ENCODE results near the gene IFI16.
"Not testable (repeated sequence)": the region's sequence is repeated elsewhere in the genome, so short reads cannot be mapped to it uniquely, and the experiment has no call there.

IFI16 gene

DNA sequence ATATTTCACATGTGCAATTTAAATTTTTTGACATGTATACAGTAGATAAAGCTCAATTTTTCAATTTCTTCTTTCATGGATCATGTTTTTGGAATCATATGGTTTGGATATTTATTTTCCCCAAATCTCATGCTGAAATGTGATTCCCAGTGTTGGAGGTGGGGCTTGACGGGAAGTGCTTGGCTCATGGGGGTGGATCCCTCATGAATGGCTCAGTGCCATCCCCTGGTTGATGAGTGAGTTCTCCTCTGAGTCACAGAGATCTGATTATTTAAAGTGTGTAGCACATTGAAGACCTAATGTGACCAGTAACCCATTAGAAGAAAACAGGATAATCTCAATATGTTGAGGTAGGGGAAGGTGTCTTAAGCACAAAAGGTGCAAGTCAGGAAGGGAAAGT lies 9.1 kb upstream of the IFI16 start:
- Histone ChIP-seq H3K9me2 (replicated peaks; ENCODE audit: insufficient read depth, low read length) (no peaks in the 10 kb centered on the region), H3K79me2 (ENCODE audit: low read length) (no peaks in the 10 kb centered on the region), H3K4me1 (ENCODE audit: low read length) (peaks cover 23% of the 10 kb centered on the region), H3K9me3 (replicated peaks; ENCODE audit: insufficient read depth, low read length) (no peaks in the 10 kb centered on the region), H4K20me1 (ENCODE audit: insufficient read depth, low read length) (no peaks in the 10 kb centered on the region), H3F3A (ENCODE audit: insufficient read depth, low read length) (peaks cover 24% of the 10 kb centered on the region), H3K4me3 (ENCODE audit: low read length) (no peak overlapping the region), H3K9ac (ENCODE audit: low read length) (no peak overlapping the region), H3K27ac (ENCODE audit: low read length) (no peak overlapping the region), H3K27me3 (replicated peaks; ENCODE audit: insufficient read depth, low read length) (no peaks in the 10 kb centered on the region), H3K36me3 (replicated peaks; ENCODE audit: insufficient read depth, low read length) (no peaks in the 10 kb centered on the region), H3K4me2 (ENCODE audit: low read depth, low read length) (no peak overlapping the region), H2AFZ (ENCODE audit: low read length) (no peak overlapping the region)
- no peak for DNase-seq
- TF ChIP-seq EZH2 (optimal IDR thresholded peaks at IDR 0.05; ENCODE audit: low read depth, low read length) (no peak), EZH2phosphoT487 (IDR thresholded peaks at IDR 0.05; ENCODE audit: low read length) (no peak)
- TF ChIP-seq, protein P1, sequence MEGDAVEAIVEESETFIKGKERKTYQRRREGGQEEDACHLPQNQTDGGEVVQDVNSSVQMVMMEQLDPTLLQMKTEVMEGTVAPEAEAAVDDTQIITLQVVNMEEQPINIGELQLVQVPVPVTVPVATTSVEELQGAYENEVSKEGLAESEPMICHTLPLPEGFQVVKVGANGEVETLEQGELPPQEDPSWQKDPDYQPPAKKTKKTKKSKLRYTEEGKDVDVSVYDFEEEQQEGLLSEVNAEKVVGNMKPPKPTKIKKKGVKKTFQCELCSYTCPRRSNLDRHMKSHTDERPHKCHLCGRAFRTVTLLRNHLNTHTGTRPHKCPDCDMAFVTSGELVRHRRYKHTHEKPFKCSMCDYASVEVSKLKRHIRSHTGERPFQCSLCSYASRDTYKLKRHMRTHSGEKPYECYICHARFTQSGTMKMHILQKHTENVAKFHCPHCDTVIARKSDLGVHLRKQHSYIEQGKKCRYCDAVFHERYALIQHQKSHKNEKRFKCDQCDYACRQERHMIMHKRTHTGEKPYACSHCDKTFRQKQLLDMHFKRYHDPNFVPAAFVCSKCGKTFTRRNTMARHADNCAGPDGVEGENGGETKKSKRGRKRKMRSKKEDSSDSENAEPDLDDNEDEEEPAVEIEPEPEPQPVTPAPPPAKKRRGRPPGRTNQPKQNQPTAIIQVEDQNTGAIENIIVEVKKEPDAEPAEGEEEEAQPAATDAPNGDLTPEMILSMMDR (IDR thresholded peaks at IDR 0.05; ENCODE audit: low read length), result no peak

GRCh38 chr1:159005161-159005560 lies 4.5 kb upstream of the IFI16 start:
- Histone ChIP-seq H2AFZ (ENCODE audit: low read length) (no peak overlapping the region), H3K27ac (ENCODE audit: low read length) (no peak overlapping the region), H3K4me2 (ENCODE audit: low read depth, low read length) (no peak overlapping the region), H3K4me1 (ENCODE audit: low read length) (peaks cover 13% of the 10 kb centered on the region), H4K20me1 (ENCODE audit: insufficient read depth, low read length) (no peaks in the 10 kb centered on the region), H3K27me3 (replicated peaks; ENCODE audit: insufficient read depth, low read length) (no peaks in the 10 kb centered on the region), H3K9me2 (replicated peaks; ENCODE audit: insufficient read depth, low read length) (no peaks in the 10 kb centered on the region), H3K9me3 (replicated peaks; ENCODE audit: insufficient read depth, low read length) (no peaks in the 10 kb centered on the region), H3K9ac (ENCODE audit: low read length) (no peak overlapping the region), H3F3A (ENCODE audit: insufficient read depth, low read length) (peaks cover 5% of the 10 kb centered on the region), H3K36me3 (replicated peaks; ENCODE audit: insufficient read depth, low read length) (no peaks in the 10 kb centered on the region), H3K4me3 (ENCODE audit: low read length) (no peak overlapping the region), H3K79me2 (ENCODE audit: low read length) (peaks cover 4% of the 10 kb centered on the region)
- no peak for DNase-seq
- no peak for TF ChIP-seq EZH2phosphoT487 (IDR thresholded peaks at IDR 0.05; ENCODE audit: low read length)
- TF ChIP-seq, protein P1 (IDR thresholded peaks at IDR 0.05; ENCODE audit: low read length), result no peak
- no peak for TF ChIP-seq EZH2 (optimal IDR thresholded peaks at IDR 0.05; ENCODE audit: low read depth, low read length)

GRCh38 chr1:159005676-159006075 lies 4.0 kb upstream of the IFI16 start:
- no peak for DNase-seq
- Histone ChIP-seq H3K9ac (ENCODE audit: low read length) (no peak overlapping the region), H3F3A (ENCODE audit: insufficient read depth, low read length) (peaks cover 10% of the 10 kb centered on the region), H3K9me3 (replicated peaks; ENCODE audit: insufficient read depth, low read length) (no peaks in the 10 kb centered on the region), H3K36me3 (replicated peaks; ENCODE audit: insufficient read depth, low read length) (no peaks in the 10 kb centered on the region), H3K9me2 (replicated peaks; ENCODE audit: insufficient read depth, low read length) (no peaks in the 10 kb centered on the region), H3K79me2 (ENCODE audit: low read length) (peaks cover 10% of the 10 kb centered on the region), H2AFZ (ENCODE audit: low read length) (no peak overlapping the region), H4K20me1 (ENCODE audit: insufficient read depth, low read length) (no peaks in the 10 kb centered on the region), H3K4me2 (ENCODE audit: low read depth, low read length) (no peak overlapping the region), H3K27me3 (replicated peaks; ENCODE audit: insufficient read depth, low read length) (no peaks in the 10 kb centered on the region), H3K4me3 (ENCODE audit: low read length) (no peak overlapping the region), H3K27ac (ENCODE audit: low read length) (no peak overlapping the region), H3K4me1 (ENCODE audit: low read length) (peaks cover 13% of the 10 kb centered on the region)
- TF ChIP-seq EZH2phosphoT487 (IDR thresholded peaks at IDR 0.05; ENCODE audit: low read length), result no peak
- TF ChIP-seq, protein P1 (IDR thresholded peaks at IDR 0.05; ENCODE audit: low read length), result no peak
- TF ChIP-seq EZH2 (optimal IDR thresholded peaks at IDR 0.05; ENCODE audit: low read depth, low read length), result no peak

GRCh38 chr1:159006210-159006807 lies 3.4 kb upstream of the IFI16 start:
- not testable (repeated sequence) for H3K4me2 ChIP-seq (ENCODE audit: low read depth, low read length); H4K20me1 ChIP-seq (ENCODE audit: insufficient read depth, low read length); H3K9me2 ChIP-seq (replicated peaks; ENCODE audit: insufficient read depth, low read length); H3K27me3 ChIP-seq (replicated peaks; ENCODE audit: insufficient read depth, low read length); H2AFZ ChIP-seq (ENCODE audit: low read length); H3K27ac ChIP-seq (ENCODE audit: low read length); H3K9me3 ChIP-seq (replicated peaks; ENCODE audit: insufficient read depth, low read length); H3K36me3 ChIP-seq (replicated peaks; ENCODE audit: insufficient read depth, low read length); H3K9ac ChIP-seq (ENCODE audit: low read length); H3K4me3 ChIP-seq (ENCODE audit: low read length); DNase-seq
- H3F3A ChIP-seq (ENCODE audit: insufficient read depth, low read length), result peaks cover 11% of the 10 kb centered on the region
- H3K79me2 ChIP-seq (ENCODE audit: low read length), result peaks cover 16% of the 10 kb centered on the region
- peaks cover 13% of the 10 kb centered on the region for H3K4me1 ChIP-seq (ENCODE audit: low read length)
